Adipose tissue (tissue), 3 donors: ENCODE data around the gene ILDR2. TPM values are rescaled to one million over a fixed set of nuclear protein-coding genes. Genes with fewer than 3 reads are reported as not detected.

Experiments used
- H3K27ac ChIP-seq: one replicate; pipeline ENCODE4 v1.5.1; 2013; ENCODE audit warnings: low read depth, low read length
- WGBS, 3 donors: extraction: QIAGEN DNeasy Blood & Tissue Kit; methylation state at CpG; one replicate each; pipeline ENCODE4 v1.1.7; 2013; 5-methylcytosine and 5-hydroxymethylcytosine counted together
- polyA plus RNA-seq, 3 donors: library from polyadenylated mRNA; stranded (reverse); fragments of 200-250 nt; gene quantifications; one replicate each; pipeline ENCODE4 v1.2.3, GENCODE V29; 2013
- donor health status: healthy with polysubstance abuse.
- donor health status: Bipolar disorder and iron deficiency.
- donor health status: healthy.

The ILDR2 gene, protein sequence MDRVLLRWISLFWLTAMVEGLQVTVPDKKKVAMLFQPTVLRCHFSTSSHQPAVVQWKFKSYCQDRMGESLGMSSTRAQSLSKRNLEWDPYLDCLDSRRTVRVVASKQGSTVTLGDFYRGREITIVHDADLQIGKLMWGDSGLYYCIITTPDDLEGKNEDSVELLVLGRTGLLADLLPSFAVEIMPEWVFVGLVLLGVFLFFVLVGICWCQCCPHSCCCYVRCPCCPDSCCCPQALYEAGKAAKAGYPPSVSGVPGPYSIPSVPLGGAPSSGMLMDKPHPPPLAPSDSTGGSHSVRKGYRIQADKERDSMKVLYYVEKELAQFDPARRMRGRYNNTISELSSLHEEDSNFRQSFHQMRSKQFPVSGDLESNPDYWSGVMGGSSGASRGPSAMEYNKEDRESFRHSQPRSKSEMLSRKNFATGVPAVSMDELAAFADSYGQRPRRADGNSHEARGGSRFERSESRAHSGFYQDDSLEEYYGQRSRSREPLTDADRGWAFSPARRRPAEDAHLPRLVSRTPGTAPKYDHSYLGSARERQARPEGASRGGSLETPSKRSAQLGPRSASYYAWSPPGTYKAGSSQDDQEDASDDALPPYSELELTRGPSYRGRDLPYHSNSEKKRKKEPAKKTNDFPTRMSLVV
- polyA plus RNA-seq, result under 1 TPM; 0.09 to 0.11 (median 0.10) TPM

DNA sequence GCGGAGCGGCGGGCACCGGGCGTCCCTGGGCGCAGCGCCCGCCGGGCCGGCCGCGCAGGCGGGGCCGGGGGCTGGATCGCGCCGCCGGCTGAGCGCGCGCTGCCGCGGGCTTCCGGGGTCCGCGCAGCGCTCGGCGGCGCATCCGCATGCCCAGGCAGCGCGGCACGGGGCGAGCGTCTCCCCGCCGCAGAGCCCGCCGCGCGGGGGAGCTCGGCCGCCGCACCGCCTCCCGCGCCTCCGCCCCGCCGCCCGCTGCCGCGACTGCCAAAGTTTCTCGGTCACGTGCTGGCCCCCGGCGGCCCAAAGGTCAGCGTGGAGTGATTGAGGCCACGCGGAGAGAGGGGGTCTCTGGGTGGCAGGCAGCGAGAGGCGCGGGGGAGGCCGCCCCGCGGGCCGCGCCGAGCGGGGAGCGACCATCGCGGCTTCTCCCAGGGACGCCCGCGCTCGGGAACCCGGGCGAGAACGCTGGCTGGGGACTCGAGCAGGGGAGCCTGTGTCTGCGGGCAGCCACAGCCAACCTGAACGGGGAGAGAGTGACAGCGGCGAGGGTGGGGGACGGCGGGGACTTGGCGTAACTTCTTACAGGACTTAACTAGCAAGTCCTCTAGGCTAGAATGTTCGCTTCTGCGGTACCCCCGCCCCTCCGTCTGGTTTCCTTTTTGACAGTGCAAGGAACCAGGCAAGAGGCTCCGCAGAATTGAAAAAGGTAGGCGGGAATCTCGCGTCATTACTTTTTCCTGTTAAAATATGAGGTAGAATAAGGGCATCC lies at the start of gene ILDR2:
Gene ILDR2 (minus strand): TSS at position 180 of the 769 bp plus-strand sequence. CDS start 272 bp downstream, outside the sequence.
- 0 to 1% (median 1%) methylated on average over 59 to 97 of the region's 97 CpGs for WGBS, 3 donors
- no peak within 1 kb of the TSS for H3K27ac ChIP-seq

DNA sequence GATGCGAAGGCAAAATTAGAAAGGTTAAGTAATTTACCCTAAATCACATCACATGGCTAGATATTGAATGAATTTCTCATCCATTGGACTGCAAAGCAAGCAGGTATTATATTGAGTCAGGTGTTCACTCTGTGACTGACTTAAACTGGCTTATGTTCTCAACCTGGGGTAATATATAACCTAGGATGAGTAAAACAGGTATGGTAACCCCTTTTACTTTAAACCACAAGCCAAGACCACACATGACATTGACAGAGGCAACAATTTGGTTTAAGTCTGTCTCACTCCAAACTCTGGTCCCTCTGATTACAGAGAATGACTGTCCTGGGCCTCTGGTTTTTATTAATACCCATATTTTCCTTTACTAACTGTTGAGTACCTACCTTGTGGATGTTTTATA lies 47.0 kb upstream of the ILDR2 start:
- no peak overlapping the region for H3K27ac ChIP-seq
- 89 to 95% (median 94%) methylated on average over 1 of the region's 1 CpG for WGBS, 3 donors

DNA sequence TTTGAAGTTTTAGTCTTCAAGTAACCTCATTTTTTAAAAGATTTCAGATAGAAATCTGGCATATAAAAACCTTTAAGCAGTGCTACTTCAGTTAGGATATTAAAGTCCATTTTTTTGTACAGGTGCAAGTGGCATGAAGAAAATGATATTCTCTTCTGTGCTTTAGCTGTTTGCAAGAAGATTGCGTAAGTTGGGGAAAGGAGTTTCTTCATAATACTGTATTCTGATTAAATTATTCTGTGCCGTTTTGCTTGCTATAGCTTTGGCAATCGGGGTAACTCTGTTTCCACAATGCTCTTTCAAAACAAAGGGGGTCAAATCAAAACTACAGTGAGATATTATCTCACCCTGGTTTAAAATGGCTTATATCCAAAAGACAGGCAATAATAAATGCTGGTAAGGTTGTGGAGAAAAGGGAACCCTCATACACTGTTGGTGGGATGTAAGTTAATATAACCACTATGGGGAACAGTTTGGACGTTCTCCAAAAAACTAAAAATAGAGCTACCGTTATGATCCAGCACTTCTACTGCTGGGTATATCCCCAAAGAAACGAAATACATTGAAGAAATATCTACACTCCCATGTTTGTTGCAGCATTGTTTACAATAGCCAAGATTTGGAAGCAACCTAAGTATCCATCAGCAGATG lies 40.9 kb upstream of the ILDR2 start:
- 34 to 66% (median 43%) methylated on average over 6 of the region's 6 CpGs for WGBS, 3 donors
- no peak overlapping the region for H3K27ac ChIP-seq

DNA sequence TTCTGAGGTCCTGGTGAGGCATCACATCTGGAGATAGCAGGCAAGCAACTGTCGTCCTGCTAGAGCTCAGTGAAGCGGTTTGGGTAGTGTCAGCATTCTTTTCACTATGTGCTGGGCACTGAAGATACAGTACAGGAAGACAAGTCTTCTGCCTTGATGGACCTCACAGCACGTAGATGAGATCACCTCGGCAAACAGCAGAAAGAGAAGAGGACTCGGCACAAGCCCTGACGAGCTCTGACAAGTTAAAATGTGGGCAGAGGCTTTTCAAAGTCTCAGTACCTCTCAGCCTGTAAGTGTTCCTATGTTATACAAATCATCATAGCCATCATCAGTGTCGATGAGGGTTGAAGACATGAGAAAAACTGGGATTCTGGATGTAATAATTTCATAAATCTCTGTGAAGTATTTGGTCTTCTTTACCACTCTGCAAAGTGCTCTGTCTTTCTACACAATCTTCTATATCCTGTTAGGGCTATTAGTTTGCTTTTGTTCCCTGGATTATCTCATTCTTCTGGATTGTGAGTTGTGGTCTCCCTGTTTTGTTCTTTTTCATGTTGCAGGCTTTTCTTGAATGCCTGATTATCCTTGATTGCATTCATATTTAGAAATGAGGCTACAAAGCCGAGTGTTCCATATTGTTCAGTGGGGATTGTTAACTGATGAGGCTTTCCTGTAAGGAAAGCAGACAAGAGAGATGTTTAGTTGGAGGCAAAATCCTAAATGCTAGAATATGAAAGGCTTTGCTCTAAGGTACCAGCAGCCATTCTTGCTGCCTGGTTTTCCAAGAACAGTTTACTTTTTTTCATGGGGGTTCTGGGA lies 38.0 kb upstream of the ILDR2 start:
- no peak overlapping the region for H3K27ac ChIP-seq
- 68 to 79% (median 70%) methylated on average over 8 of the region's 8 CpGs for WGBS, 3 donors

DNA sequence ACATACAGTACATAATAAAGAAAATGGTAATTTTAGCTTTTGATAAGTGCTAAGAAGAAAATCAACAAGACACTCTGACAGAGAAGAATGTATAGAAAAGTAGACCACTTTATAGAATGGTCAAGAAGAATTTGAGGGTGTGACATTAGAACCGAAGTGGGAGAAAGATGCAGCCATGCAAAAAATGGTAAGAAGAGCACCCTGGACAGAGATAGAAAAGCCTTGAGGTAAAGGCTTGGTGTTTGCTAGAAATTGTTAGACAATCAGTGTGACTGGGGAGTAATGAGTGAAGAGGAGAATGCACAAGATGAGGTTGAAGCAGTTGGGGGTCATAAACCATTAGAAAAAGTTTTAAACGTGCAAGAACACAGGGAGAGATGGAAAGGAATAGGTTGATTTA lies 37.2 kb upstream of the ILDR2 start:
- 53 to 75% (median 69%) methylated on average over 2 of the region's 2 CpGs for WGBS, 3 donors

DNA sequence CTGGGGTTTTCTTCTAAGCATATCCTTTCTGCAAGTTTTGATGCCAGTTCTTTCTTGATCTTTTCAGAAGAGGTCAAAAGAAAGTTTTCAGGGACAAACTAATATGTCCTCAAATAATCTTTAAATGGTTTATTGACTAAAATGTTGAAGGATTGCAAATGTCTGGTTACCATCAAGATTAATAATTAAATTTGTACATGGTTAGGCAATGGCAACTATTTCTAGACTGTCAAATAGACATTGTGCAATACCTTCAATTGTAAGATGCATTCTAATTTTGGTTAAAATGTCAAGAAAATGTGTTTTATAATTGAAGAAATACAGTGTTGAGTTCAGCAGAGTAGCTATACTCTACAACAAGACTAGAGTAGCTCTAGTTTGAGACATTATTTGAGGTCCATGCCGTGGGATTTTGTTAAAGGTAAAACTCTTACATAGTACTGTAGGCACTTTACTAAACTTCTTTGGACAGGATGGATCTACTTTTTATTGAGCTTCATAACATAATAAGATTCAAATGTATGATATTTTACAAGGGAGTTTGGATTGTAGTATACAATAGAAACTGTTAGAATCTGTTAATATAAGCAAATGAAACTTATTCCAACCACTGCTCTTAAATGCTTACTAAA lies 36.3 kb upstream of the ILDR2 start:
- no peak overlapping the region for H3K27ac ChIP-seq
- WGBS, 3 donors, result 86 to 91% (median 90%) methylated on average over 1 of the region's 1 CpG

More for the DNA sequence above, 37.2 kb upstream of the ILDR2 start:
- no peak overlapping the region for H3K27ac ChIP-seq

DNA sequence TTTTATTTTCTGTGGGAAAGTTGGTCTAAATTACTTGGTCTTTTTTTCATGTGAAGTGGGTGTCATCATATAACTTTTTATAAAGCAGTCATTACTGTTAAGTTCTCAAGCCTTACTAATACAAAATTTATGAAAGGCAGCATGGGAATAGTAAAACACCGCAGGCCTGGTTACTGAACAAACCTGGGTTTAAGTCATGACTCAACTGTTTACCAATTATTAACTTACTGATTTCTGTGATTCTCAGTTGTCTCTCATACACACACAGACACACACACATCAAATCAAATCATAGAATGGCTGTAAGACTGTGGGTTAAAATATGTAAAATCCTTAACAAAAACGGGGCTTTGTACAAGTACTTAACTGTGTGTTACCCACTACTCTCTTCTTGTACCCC lies 28.4 kb upstream of the ILDR2 start:
- no peak overlapping the region for H3K27ac ChIP-seq
- 39 to 89% (median 71%) methylated on average over 2 of the region's 2 CpGs for WGBS, 3 donors

DNA sequence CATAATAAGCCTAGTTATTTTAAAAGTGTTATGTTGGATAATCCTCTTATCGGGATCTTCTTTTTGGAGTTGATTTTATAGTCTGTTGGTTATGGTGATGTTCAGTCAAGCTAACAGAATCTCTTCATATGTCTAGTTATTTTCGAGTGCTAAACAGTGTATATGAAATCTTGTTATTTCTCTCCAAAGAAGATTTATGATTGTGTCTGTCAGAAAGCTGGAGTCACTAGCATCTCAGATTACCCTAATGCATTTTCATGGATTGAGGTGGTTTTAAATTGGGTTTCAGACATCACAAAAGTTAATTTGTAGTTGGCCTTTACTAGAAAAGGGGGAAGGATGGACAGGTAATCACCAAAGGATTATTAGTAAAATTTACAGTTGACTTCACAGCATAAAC lies 27.0 kb upstream of the ILDR2 start:
- H3K27ac ChIP-seq, result no peak overlapping the region
- 77 to 88% (median 78%) methylated on average over 2 of the region's 2 CpGs for WGBS, 3 donors

DNA sequence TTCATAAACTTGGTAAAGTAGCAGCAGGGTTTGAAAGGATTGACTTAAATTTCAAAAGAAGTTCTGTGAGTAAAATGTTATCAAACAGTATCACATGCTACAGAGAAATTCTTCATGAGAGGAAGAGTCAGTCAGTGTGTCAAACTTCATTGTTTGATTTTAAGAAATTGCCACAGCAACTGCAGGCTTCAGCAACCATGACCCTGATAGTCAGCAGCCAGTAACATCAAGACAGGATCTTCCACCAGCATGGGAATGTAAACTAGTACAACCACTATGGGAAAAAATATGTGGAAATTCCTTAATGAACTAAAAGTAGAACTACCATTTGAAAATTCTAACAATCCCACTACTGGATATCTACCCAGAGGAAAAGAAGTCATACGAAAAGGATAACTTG lies 25.2 kb upstream of the ILDR2 start:
- H3K27ac ChIP-seq, result no peak overlapping the region
- 89 to 100% (median 99%) methylated on average over 1 of the region's 1 CpG for WGBS, 3 donors

DNA sequence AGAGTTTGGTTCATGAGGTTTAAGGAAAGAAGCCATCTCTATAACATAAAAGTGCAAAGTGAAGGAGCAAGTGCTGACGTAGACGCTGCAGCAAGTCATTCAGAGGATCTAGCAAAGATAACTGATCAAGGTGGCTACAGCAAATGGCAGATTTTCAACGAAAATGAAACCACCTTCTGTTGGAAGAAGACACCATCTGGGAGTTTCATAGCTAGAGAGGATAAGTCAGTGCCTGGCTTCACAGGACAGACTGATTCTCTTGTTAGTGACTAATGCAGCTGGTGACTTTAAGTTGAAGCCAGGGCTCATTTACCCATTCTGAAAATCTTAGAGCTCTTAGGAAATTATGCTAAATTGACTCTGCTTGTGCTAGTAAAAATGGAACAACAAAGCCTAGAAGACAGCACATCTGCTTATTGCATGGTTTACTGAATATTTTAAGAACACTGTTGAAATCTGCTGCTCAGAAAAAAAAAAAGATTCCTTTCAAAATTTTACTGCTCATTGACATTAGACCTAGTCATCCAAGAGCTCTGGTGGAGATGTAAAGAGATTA lies 24.2 kb upstream of the ILDR2 start:
- 54 to 60% (median 58%) methylated on average over 3 of the region's 3 CpGs for WGBS, 3 donors
- H3K27ac ChIP-seq, result no peak overlapping the region

DNA sequence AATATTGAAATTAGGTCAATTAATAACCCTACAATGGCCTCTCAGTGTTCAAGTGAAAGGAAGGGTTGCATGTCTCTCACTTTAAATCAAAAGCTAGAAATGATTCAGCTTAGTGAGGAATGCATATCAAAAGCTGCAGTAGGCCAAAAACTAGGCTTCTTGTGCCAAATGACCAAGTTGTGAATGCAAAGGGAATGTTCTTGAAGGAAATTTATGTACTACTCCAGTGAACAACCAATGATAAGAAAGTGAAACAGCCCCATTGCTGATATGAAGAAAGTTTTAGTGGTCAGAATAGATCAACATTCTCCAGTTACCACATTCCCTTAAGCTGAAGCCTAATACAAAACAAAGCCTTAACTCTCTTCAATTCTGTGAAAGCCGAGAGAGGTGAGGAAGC lies 23.7 kb upstream of the ILDR2 start:
- WGBS, 3 donors, result 66 to 81% (median 79%) methylated on average over 1 of the region's 1 CpG

DNA sequence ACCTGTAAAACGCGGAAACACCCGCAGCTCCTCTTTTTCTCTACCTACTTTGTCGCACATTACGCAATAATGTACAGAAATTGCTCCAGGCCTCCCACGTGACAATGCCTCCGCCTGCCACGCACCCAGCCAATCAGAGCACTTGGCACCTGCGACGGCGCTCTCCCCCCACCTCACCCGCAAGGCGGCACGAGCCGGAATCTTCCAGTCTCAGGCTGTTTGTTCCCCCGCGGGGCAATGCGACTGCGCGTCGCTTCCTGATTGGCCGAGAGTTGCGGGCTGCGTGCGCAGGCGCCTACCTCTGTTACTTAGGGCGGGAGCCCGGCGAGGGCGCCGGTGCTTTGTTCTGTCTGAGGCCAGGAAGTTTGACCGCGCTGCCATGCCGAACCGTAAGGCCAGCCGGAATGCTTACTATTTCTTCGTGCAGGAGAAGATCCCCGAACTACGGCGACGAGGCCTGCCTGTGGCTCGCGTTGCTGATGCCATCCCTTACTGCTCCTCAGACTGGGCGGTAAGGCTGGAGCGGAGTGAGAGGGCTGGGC lies 13.7 kb upstream of the ILDR2 start, which contains the start of gene MAEL:
Gene MAEL (plus strand): TSS at position 307 of the 542 bp plus-strand sequence. CDS start 73 bp downstream, at position 380.
- 89 to 92% (median 92%) methylated on average over 45 of the region's 45 CpGs for WGBS, 3 donors

More for the DNA sequence above, 23.7 kb upstream of the ILDR2 start:
- no peak overlapping the region for H3K27ac ChIP-seq

DNA sequence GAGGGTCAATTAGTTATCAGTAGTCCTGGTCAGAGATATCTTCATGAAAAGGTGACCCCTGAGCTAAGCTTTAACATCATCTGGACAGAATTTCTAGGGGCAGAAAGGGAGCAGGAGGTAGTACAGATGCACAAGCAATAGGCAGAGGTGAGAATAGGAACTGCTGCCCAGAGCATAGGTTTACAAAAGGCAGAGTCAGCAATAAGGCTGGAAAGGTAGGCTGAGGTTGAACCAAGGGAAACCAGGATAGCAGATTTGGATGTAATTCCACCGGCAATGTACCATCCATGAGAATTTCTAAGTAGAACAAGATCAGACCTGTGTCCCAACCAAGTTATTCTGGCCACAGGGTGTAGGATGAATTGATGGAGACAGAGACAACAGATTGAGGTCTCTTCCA lies 6.2 kb upstream of the ILDR2 start:
- 41 to 93% (median 88%) methylated on average over 1 of the region's 1 CpG for WGBS, 3 donors

More for the DNA sequence above, 13.7 kb upstream of the ILDR2 start, which contains the start of gene MAEL:
- no peak within 1 kb of the TSS for H3K27ac ChIP-seq

DNA sequence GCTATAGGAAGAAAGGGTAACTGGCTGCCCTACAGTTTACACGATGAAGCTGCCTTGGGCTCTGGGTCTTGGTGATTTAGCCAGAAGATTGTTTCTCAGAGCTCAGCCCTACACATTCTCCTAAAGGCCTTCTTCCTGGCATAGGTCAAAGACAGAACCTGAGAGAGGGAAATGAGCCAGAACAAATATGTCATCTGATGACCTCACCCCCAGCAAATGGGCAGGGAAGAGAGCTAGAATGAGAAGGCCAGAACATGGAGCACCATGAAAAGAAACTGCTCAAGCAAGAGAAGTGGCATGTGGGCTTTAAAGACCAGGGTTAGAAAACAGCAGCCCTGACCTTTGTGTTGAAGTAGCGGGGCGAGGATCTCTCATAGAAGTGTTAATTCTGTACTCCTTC lies 5.5 kb upstream of the ILDR2 start:
- WGBS, 3 donors, result 84 to 91% (median 86%) methylated on average over 3 of the region's 3 CpGs
- H3K27ac ChIP-seq, result no peak overlapping the region

More for the DNA sequence above, 6.2 kb upstream of the ILDR2 start:
- H3K27ac ChIP-seq, result no peak overlapping the region

DNA sequence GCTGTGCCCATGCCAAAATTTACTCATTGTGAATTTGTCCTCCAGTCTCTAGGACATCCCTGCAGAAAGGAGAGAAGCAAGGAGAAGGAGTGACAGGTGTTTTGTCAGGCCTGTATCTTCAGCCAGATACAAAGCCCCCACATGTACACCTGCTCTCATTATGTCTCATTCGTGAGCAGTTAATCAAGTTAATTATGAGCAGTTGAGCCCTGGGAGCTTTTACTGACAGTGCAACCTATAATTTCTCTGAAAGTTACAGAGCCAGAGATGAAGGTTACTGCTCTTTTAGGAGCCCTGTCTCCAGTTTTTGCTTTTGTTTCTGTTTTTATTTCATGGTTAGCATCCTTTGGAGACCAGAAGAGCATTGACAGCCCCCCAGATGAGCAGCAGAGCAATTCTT lies 5.0 kb upstream of the ILDR2 start:
- 62 to 79% (median 78%) methylated on average over 1 of the region's 1 CpG for WGBS, 3 donors
- no peak overlapping the region for H3K27ac ChIP-seq

DNA sequence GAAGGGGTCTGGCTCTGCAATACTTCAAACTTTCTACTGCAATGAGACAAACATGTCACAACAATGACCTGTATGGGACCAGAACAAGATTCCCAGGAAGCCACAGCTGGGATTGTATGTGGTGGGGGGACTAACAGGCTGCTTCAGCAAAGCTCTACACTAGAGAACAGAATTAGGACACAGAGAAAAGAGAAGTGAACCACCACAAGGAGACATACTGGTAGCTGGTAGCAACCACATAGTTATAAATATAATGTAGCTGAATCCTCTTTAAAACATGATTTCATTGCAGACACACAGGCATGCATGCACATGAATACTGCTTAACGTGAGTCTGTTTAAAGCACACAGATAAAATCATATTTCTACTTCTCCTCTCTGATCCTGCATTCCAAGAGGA lies 3.5 kb upstream of the ILDR2 start:
- WGBS, 3 donors, result 38 to 47% (median 46%) methylated on average over 1 of the region's 1 CpG
- H3K27ac ChIP-seq, result no peak overlapping the region

DNA sequence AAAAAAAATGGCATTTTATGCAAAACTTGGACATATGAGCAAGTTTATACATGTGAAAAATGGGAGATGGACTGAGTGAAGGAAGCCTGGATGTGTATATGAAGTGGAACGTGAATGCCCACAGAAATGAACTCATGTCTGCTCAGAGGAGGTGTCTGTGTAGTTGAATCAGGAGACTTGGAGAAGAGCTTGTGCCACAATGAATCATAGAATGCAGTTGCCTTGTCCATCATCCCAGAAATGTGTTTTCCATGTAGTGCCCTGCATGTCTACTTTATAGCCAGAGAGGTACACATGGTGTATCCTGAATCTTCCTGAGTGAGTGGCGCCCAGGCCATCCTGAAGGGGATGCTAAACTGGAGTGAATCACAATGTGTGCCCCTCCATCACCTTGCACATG lies 2.6 kb upstream of the ILDR2 start:
- 82 to 94% (median 87%) methylated on average over 2 of the region's 2 CpGs for WGBS, 3 donors
- H3K27ac ChIP-seq, result no peak overlapping the region
